ENCODE data around the gene ASCC1. TPM values are rescaled to one million over a fixed set of nuclear protein-coding genes. Genes with fewer than 3 reads are reported as not detected.
A peak's percentile ranks its signal among the peaks of the same experiment; 100 is the strongest.
"Not testable (repeated sequence)": the region's sequence is repeated elsewhere in the genome, so short reads cannot be mapped to it uniquely, and the experiment has no call there.

Gene ASCC1
- total RNA-seq, 1 donor from 2014 or later: 37.1 TPM

- peak; percentile 34 for DNase-seq (ENCODE audit: low read depth)
Observed at GRCh38 chr10:72248468-72249151, 32.5 kb upstream of the ASCC1 start.

- DNase-seq (ENCODE audit: low read depth): no peak
Observed at GRCh38 chr10:72245949-72246525, 30.0 kb upstream of the ASCC1 start.

GRCh38 chr10:72244573-72245038 lies 28.5 kb upstream of the ASCC1 start:
- no peak for DNase-seq (ENCODE audit: low read depth)

- peak; percentile 66 for DNase-seq (ENCODE audit: low read depth)
Observed at GRCh38 chr10:72243822-72244437, 27.9 kb upstream of the ASCC1 start.

- DNase-seq (ENCODE audit: low read depth): no peak
Observed at GRCh38 chr10:72242675-72243074, 26.6 kb upstream of the ASCC1 start.

GRCh38 chr10:72241691-72242252 lies 25.7 kb upstream of the ASCC1 start:
- no peak for DNase-seq (ENCODE audit: low read depth)

- no peak for DNase-seq (ENCODE audit: low read depth)
Observed at GRCh38 chr10:72240371-72240770, 24.3 kb upstream of the ASCC1 start.

- no peak for DNase-seq (ENCODE audit: low read depth)
Observed at GRCh38 chr10:72239409-72239808, 23.3 kb upstream of the ASCC1 start.

GRCh38 chr10:72238392-72239175 lies 22.5 kb upstream of the ASCC1 start:
- no peak for DNase-seq (ENCODE audit: low read depth)

- peak; percentile 52 for DNase-seq (ENCODE audit: low read depth)
Observed at GRCh38 chr10:72235544-72236279, 19.6 kb upstream of the ASCC1 start.

- DNase-seq (ENCODE audit: low read depth): no peak
Observed at GRCh38 chr10:72234560-72235095, 18.6 kb upstream of the ASCC1 start.

GRCh38 chr10:72233621-72234020 lies 17.5 kb upstream of the ASCC1 start:
- DNase-seq (ENCODE audit: low read depth): no peak

- no peak for DNase-seq (ENCODE audit: low read depth)
Observed at GRCh38 chr10:72229261-72230251, 13.5 kb upstream of the ASCC1 start.

- DNase-seq (ENCODE audit: low read depth): no peak
Observed at GRCh38 chr10:72228318-72228751, 12.3 kb upstream of the ASCC1 start.

- no peak for DNase-seq (ENCODE audit: low read depth)
Observed at GRCh38 chr10:72227826-72228225, 11.8 kb upstream of the ASCC1 start.

GRCh38 chr10:72226418-72227027 lies 10.4 kb upstream of the ASCC1 start:
- DNase-seq (ENCODE audit: low read depth): no peak

- DNase-seq (ENCODE audit: low read depth): not testable (repeated sequence)
Observed at GRCh38 chr10:72224191-72224590, 8.1 kb upstream of the ASCC1 start.

- DNase-seq (ENCODE audit: low read depth): no peak
Observed at GRCh38 chr10:72223743-72224101, 7.6 kb upstream of the ASCC1 start.

GRCh38 chr10:72221278-72221677 lies 5.2 kb upstream of the ASCC1 start:
- DNase-seq (ENCODE audit: low read depth): no peak

Measured in myocyte (in vitro differentiated cells).